T-cell (primary cell): ENCODE data around the gene MINDY2. TPM values are rescaled to one million over a fixed set of nuclear protein-coding genes. Genes with fewer than 3 reads are reported as not detected.

Experiments
- ATAC-seq, 4 experiments: fragments of 200-7000 bp in 3 of 4; fragments of 150-1000 bp in 1 of 4; cut with Tn5 transposase; replicated peaks in 1 of 4; 1 replicate in 3 of 4; 2 replicates in 1 of 4; pipeline ENCODE4 v1.10.0; 2021; ENCODE audit warnings: moderate library complexity in 3 of 4, mild to moderate bottlenecking in 2 of 4, moderate number of reproducible peaks in 1 of 4
- CTCF ChIA-PET, 2 donors: fragments of 300-600 bp; sonication (Branson Sonifier 250); formaldehyde crosslinking; loops; one replicate each; lab custom pipeline; 2022; ENCODE audit warnings: antibody characterized with exemption in 2 of 2; lab: Charles Lee
- POLR2A ChIA-PET, 2 donors: fragments of 300-600 bp; sonication (Branson Sonifier 250); formaldehyde crosslinking; loops; one replicate each; lab custom pipeline; 2022; ENCODE audit warnings: antibody characterized with exemption in 2 of 2; lab: Charles Lee
- DNase-seq, 35 experiments: peaks; one replicate each; pipeline versions ENCODE4 v3.0.0 to v3.0.0-alpha.2; 2013 to 2023
- H3K27ac ChIP-seq: one replicate; pipeline ENCODE4 v1.5.1; 2013; ENCODE audit warnings: low read length
- H3K27me3 ChIP-seq, 2 experiments: replicated peaks in 1 of 2; 1 replicate in 1 of 2; 2 replicates in 1 of 2; pipeline versions ENCODE4 v1.6.1 to v1.7.0; 2013; ENCODE audit warnings: low read length in 1 of 2, mixed read lengths in 1 of 2; ENCODE audit not compliant: control insufficient read depth in 2 of 2, insufficient read depth in 2 of 2; ENCODE audit errors: extremely low read depth in 1 of 2
- H3K36me3 ChIP-seq, 2 donors: 1 replicate in 1 of 2; 2 replicates in 1 of 2; pipeline versions ENCODE4 v1.6.1 to v1.7.0; 2013; ENCODE audit warnings: low read length in 1 of 2; ENCODE audit not compliant: control insufficient read depth in 2 of 2, insufficient read depth in 1 of 2; ENCODE audit errors: extremely low read depth in 1 of 2
- H3K4me1 ChIP-seq, 2 experiments: 1 replicate in 1 of 2; 2 replicates in 1 of 2; pipeline versions ENCODE4 v1.6.1 to v1.7.0; 2013; ENCODE audit warnings: low read length in 2 of 2, mixed read lengths in 1 of 2; ENCODE audit not compliant: insufficient read depth in 2 of 2, control insufficient read depth in 1 of 2; ENCODE audit errors: extremely low read depth in 1 of 2
- H3K4me3 ChIP-seq, 2 donors: 1 replicate in 1 of 2; 2 replicates in 1 of 2; pipeline versions ENCODE4 v1.5.1 to v1.7.0; 2013; ENCODE audit warnings: mild to moderate bottlenecking in 2 of 2, low read length in 1 of 2, moderate library complexity in 1 of 2; ENCODE audit not compliant: control insufficient read depth in 1 of 2; ENCODE audit errors: extremely low read depth in 1 of 2
- H3K9me3 ChIP-seq: 2 replicates; pipeline ENCODE4 v1.7.0; 2013
- H3K27ac Mint-ChIP-seq, 2 donors: one replicate each; pipeline ENCODE4 v1.8.0; 2020 to 2021; ENCODE audit warnings: mild to moderate bottlenecking in 2 of 2, mixed read lengths in 2 of 2
- H3K27me3 Mint-ChIP-seq, 2 donors: one replicate each; pipeline ENCODE4 v1.8.0; 2021 to 2022; ENCODE audit warnings: mixed read lengths in 2 of 2
- H3K36me3 Mint-ChIP-seq: one replicate; pipeline ENCODE4 v1.8.0; 2021; ENCODE audit warnings: mixed read lengths
- H3K4me1 Mint-ChIP-seq, 3 donors: one replicate each; pipeline ENCODE4 v1.8.0; 2020 to 2022; ENCODE audit warnings: mixed read lengths in 3 of 3, mild to moderate bottlenecking in 1 of 3
- H3K4me3 Mint-ChIP-seq, 3 donors: one replicate each; pipeline ENCODE4 v1.8.0; 2020 to 2022; ENCODE audit warnings: mild to moderate bottlenecking in 3 of 3, mixed read lengths in 3 of 3, moderate library complexity in 3 of 3
- H3K9me3 Mint-ChIP-seq, 3 donors: one replicate each; pipeline ENCODE4 v1.8.0; 2020 to 2022; ENCODE audit warnings: mixed read lengths in 3 of 3
- WGBS: methylation state at CpG from one replicate; pipeline ENCODE4 v1.1.5; 2013; ENCODE audit warnings: missing lambda C conversion rate; ENCODE audit not compliant: insufficient coverage; 5-methylcytosine and 5-hydroxymethylcytosine counted together
- total RNA-seq, 35 experiments: library from RNA in 6 of 35; stranded (reverse) in 6 of 35; fragments of 120-200 nt in 1 of 35; gene quantifications; one replicate each; pipeline versions ENCODE4 v1.2.1 to v1.2.4 and lab custom pipeline; 2013 to 2026

MINDY2 gene
- total RNA-seq, 5 donors from 2014 or later (not counting 1 experiment from before 2014, with no cell fraction given), result 11.7 to 17.9 (median 15.9) TPM

DNA sequence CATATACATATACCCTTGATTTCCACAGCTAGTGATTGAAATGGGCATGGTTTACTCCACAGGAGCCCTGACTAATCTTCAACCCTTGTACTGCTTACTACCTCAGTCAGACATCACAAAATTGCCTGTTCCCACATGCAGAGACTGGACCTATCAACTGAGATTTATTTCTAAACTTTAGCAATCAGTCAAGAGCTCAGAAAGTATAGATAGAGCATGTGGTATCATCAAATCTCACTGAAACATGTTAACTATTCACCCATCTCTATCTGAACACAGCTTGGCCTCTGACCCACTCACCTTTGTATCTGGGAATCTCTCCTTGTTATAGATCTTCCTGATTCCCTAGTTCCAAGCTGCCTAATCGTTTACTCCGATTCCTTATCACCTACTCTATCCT, 36.2 kb upstream of the MINDY2 start:
- CTCF ChIA-PET, result interaction anchor here in 1 of 2 donors (0.5 kb wide), 1 partner anchor 8 kb away, joined by 5 read pairs; no protein-coding TSS in a partner anchor

DNA sequence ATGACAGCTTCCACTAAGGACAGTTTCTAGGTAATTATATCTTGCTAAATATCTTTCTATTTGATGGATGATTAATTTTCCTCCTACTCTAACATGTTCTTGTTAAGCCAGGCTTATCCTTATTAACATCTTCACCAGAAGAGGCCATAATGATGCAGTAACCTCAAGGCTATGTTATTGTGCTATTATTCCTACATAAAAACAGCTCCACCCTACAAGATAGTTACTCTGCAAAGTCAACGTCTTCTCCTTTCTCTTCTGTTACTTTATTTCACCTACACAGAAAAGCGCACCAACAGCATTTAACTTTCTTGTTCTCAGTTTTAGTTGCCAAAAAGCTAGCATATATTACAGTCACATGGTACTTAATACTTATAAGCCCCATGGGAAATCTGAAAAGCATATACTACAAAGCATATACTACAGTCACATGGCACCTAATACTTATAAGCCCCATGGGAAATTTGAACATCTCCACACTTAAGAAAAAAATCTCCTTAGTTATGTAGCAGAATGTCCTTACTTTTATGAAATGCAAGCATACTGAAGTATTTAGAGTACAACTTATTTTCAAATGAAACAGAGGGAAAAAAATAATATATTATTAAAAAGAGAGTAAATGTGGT, 35.0 kb upstream of the MINDY2 start:
- no peaks in the 10 kb centered on the region for H3K27me3 ChIP-seq
- ATAC-seq (no peak), DNase-seq (no peak)
- Mint-ChIP-seq H3K4me3 (no peak overlapping the region), H3K27ac (peak overlapping the region; percentile 6 to 23), H3K27me3 (no peaks in the 10 kb centered on the region), H3K4me1 (peaks cover 76 to 77% (median 76%) of the 10 kb centered on the region in 3 donors), H3K9me3 (no peaks in the 10 kb centered on the region), H3K36me3 (peaks cover 7% of the 10 kb centered on the region)
- POLR2A ChIA-PET, result no interaction called here
- CTCF ChIA-PET, result interaction anchor here in 1 of 2 donors (0.7 kb wide), 1 partner anchor 15 kb away, joined by 3 read pairs; no protein-coding TSS in a partner anchor
- WGBS, result 86% methylated on average over 2 of the region's 2 CpGs
- H3K4me1 ChIP-seq, result peaks cover 21 to 35% of the 10 kb centered on the region in 2 experiments
- no peak overlapping the region for H3K27ac ChIP-seq
- H3K4me3 ChIP-seq, result no peak overlapping the region
- no peaks in the 10 kb centered on the region for H3K36me3 ChIP-seq
- no peaks in the 10 kb centered on the region for H3K9me3 ChIP-seq

More for the DNA sequence above, 36.2 kb upstream of the MINDY2 start:
- ATAC-seq (no peak), DNase-seq (no peak)
- Histone ChIP-seq H3K27me3 (no peaks in the 10 kb centered on the region), H3K36me3 (peaks cover 0 to 3% of the 10 kb centered on the region in 2 donors), H3K27ac (no peak overlapping the region), H3K9me3 (no peaks in the 10 kb centered on the region), H3K4me1 (peaks cover 18 to 33% of the 10 kb centered on the region in 2 experiments), H3K4me3 (no peak overlapping the region)
- H3K27me3 Mint-ChIP-seq, result no peaks in the 10 kb centered on the region
- H3K4me1 Mint-ChIP-seq, result peaks cover 75 to 78% (median 78%) of the 10 kb centered on the region in 3 donors
- no peaks in the 10 kb centered on the region for H3K9me3 Mint-ChIP-seq
- POLR2A ChIA-PET, result no interaction called here
- 100% methylated on average over 2 of the region's 2 CpGs for WGBS
- no peak overlapping the region for H3K4me3 Mint-ChIP-seq
- H3K27ac Mint-ChIP-seq, result no peak overlapping the region
- peaks cover 14% of the 10 kb centered on the region for H3K36me3 Mint-ChIP-seq

DNA sequence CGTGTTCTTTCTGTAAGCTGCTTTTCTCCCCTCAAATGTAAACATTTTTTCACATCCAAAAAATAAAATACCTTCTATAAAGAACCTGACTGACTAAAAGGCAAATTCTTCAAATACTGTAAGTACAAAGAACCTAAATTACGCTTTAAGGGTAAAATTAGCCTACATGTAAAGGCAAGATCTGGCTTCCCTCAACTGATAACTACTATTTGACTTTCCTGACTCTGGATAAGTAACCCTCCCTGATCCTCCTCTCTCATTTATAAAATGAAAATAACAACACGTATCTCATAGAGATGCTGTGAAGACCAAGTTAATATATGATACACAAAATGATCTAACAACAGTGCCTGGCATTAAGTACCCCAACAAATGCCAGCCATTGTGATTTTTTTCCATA, 33.8 kb upstream of the MINDY2 start:
- Mint-ChIP-seq H3K27me3 (no peaks in the 10 kb centered on the region), H3K9me3 (no peaks in the 10 kb centered on the region), H3K4me1 (peaks cover 77 to 81% (median 77%) of the 10 kb centered on the region in 3 donors), H3K4me3 (no peak overlapping the region), H3K36me3 (no peaks in the 10 kb centered on the region), H3K27ac (no peak overlapping the region)
- H3K36me3 ChIP-seq, result no peaks in the 10 kb centered on the region
- ATAC-seq (no peak), DNase-seq (no peak)
- peaks cover 14 to 40% of the 10 kb centered on the region in 2 experiments for H3K4me1 ChIP-seq
- no peak overlapping the region for H3K27ac ChIP-seq
- ChIA-PET POLR2A (interaction anchor here (0.6 to 0.7 kb wide), 2 partner anchors 8 to 28 kb away, joined by 3 read pairs; no protein-coding TSS in a partner anchor), CTCF (no interaction called here)
- H3K27me3 ChIP-seq, result no peaks in the 10 kb centered on the region
- H3K9me3 ChIP-seq, result no peaks in the 10 kb centered on the region
- WGBS, result 100% methylated on average over 1 of the region's 3 CpGs
- no peak overlapping the region for H3K4me3 ChIP-seq

DNA sequence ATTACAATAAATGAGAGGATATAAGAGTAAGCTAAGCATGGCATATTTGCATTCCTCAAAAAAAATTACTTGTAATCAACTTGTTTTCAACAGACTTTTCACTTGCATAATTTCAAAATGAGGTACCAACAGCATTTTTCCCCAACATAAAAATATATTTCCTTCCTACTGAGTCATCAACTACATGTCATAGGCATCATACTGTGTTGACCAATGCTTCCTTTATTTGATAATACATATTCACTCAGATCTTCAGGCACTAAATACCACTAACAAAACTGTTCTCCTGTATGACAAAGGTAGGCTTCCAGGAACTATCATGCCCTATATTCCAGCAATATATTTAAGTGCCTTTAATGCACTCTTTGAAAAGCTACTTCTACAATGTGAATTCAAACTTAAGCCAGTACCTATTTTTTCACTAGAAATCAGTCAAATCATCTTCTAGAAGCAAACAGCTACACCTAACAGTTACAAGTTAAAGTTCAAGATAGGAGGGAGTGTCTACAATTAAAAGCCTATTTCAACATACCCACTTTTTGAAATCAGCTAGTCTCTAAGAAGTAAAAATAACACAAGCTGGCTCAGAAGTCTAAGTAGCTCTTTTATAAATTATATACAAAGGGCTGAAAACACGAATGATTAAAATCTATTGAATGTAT, 32.9 kb upstream of the MINDY2 start:
- H3K27me3 Mint-ChIP-seq, result no peaks in the 10 kb centered on the region
- no peaks in the 10 kb centered on the region for H3K9me3 ChIP-seq
- no peak overlapping the region for H3K4me3 ChIP-seq
- H3K36me3 Mint-ChIP-seq, result no peaks in the 10 kb centered on the region
- WGBS, result no CpG with 5 or more reads among the region's 1 CpG
- ATAC-seq (no peak), DNase-seq (no peak)
- peaks cover 14 to 40% of the 10 kb centered on the region in 2 experiments for H3K4me1 ChIP-seq
- POLR2A ChIA-PET, result interaction anchor here in 1 of 2 donors (0.7 kb wide), 1 partner anchor 9 kb away, joined by 3 read pairs; no protein-coding TSS in a partner anchor
- H3K36me3 ChIP-seq, result no peaks in the 10 kb centered on the region
- peak overlapping the region in 1 of 2 donors; percentile 40 for H3K27ac Mint-ChIP-seq
- H3K4me1 Mint-ChIP-seq, result peaks cover 77 to 81% (median 77%) of the 10 kb centered on the region in 3 donors
- CTCF ChIA-PET, result interaction anchor here in 1 of 2 donors (0.6 kb wide), 1 partner anchor 49 kb away, joined by 12 read pairs; no protein-coding TSS in a partner anchor
- no peak overlapping the region for H3K4me3 Mint-ChIP-seq
- no peaks in the 10 kb centered on the region for H3K9me3 Mint-ChIP-seq
- no peaks in the 10 kb centered on the region for H3K27me3 ChIP-seq
- no peak overlapping the region for H3K27ac ChIP-seq

DNA sequence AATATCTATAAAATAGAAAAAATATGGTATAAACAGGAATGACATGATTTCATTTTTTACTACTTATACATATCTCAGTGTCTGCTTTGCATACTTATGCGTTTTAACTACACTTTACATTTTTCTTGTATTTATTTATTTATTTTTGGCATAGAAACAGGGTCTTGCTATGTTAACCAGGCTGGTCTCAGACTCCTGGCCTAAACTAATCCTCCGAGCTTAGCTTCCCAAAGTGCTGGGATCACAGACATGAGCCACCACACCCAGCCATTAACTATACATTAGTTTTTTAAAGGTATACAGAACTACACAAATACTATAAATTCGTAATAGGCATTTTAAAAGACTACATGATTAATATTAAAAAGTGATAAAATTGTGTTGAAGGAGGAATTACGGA, 30.7 kb upstream of the MINDY2 start:
- no peaks in the 10 kb centered on the region for H3K36me3 ChIP-seq
- H3K4me3 ChIP-seq, result no peak overlapping the region
- peaks cover 13 to 40% of the 10 kb centered on the region in 2 experiments for H3K4me1 ChIP-seq
- H3K27me3 Mint-ChIP-seq, result no peaks in the 10 kb centered on the region
- ChIA-PET POLR2A (no interaction called here), CTCF (no interaction called here)
- H3K36me3 Mint-ChIP-seq, result peaks cover 4% of the 10 kb centered on the region
- WGBS, result no CpG with 5 or more reads among the region's 4 CpGs
- no peak for DNase-seq
- H3K9me3 Mint-ChIP-seq, result no peaks in the 10 kb centered on the region
- H3K9me3 ChIP-seq, result no peaks in the 10 kb centered on the region
- no peak for ATAC-seq
- peaks cover 81 to 88% (median 81%) of the 10 kb centered on the region in 3 donors for H3K4me1 Mint-ChIP-seq
- H3K4me3 Mint-ChIP-seq, result no peak overlapping the region
- no peak overlapping the region for H3K27ac ChIP-seq
- H3K27me3 ChIP-seq, result no peaks in the 10 kb centered on the region
- no peak overlapping the region for H3K27ac Mint-ChIP-seq

DNA sequence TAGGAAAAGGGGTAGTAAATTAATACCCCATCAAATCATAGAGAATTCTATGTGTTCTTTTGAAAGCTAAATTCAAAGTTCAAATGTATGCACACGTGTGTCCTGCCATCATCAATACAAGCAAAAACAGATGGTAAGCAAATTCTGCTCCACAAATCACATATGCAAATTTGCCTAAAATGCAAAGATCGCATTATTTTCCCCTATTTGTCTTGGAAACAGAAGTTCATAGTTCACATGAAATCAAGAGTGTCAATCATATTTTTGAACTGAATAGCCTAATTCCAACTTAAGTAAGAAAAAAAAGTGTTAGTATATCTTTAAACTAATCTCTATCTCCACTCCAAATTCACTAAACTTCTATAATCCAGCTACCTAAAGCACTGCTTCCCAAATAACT, 30.1 kb upstream of the MINDY2 start:
- no peak overlapping the region for H3K27ac Mint-ChIP-seq
- H3K27me3 Mint-ChIP-seq, result no peaks in the 10 kb centered on the region
- no peak overlapping the region for H3K4me3 Mint-ChIP-seq
- H3K9me3 ChIP-seq, result no peaks in the 10 kb centered on the region
- H3K4me3 ChIP-seq, result no peak overlapping the region
- peaks cover 84 to 90% (median 84%) of the 10 kb centered on the region in 3 donors for H3K4me1 Mint-ChIP-seq
- no peak for DNase-seq
- peaks cover 14 to 42% of the 10 kb centered on the region in 2 experiments for H3K4me1 ChIP-seq
- WGBS, result no CpG with 5 or more reads among the region's 2 CpGs
- H3K27ac ChIP-seq, result no peak overlapping the region
- peaks cover 4% of the 10 kb centered on the region for H3K36me3 Mint-ChIP-seq
- POLR2A ChIA-PET, result no interaction called here
- CTCF ChIA-PET, result no interaction called here
- no peaks in the 10 kb centered on the region for H3K9me3 Mint-ChIP-seq
- H3K36me3 ChIP-seq, result no peaks in the 10 kb centered on the region
- ATAC-seq, result no peak
- H3K27me3 ChIP-seq, result no peaks in the 10 kb centered on the region
